K562 (cell line): ENCODE measurements around the gene NPR3. TPM values are rescaled to one million over a fixed set of nuclear protein-coding genes. Genes with fewer than 3 reads are reported as not detected.

ENCODE experiments used
- ATAC-seq: fragments of 200-7000 bp; cut with Tn5 transposase; 3 replicates; pipeline ENCODE4 v1.9.1; 2020; ENCODE audit warnings: moderate library complexity
- BruUV-seq: library from RNA; stranded (reverse); fragments of 400-500 nt; replicated peaks from 2 replicates; lab custom pipeline; 2021; lab: Mats Ljungman, UMichigan
- CTCF ChIA-PET: fragments of 300-600 bp; formaldehyde crosslinking; extraction: SDS; loops from one replicate; lab custom pipeline; 2021; ENCODE audit warnings: low intra/inter-chr PET ratio; lab: Yijun Ruan, JAX
- POLR2A ChIA-PET: fragments of 300-600, 350-650 bp; sonication (Branson Sonifier 250); formaldehyde crosslinking; extraction: SDS; loops from one replicate; lab custom pipeline; 2021; ENCODE audit warnings: antibody characterized with exemption, inconsistent platforms; lab: Yijun Ruan, JAX
- DNase-seq, 4 experiments: peaks; one replicate each; pipeline versions ENCODE4 v3.0.0 to v3.0.0-alpha.2; 2011 to 2018; ENCODE audit warnings: low spot score in 3 of 4, mixed read lengths in 3 of 4; ENCODE audit errors: extremely low read depth in 1 of 4
- FAIRE-seq: peaks from 2 replicates; lab custom pipeline; 2011; peaks lifted over from hg19 to GRCh38; lab: Jason Lieb, UNC
- H2AFZ ChIP-seq: 2 replicates; pipeline ENCODE4 v1.6.0; 2011; ENCODE audit warnings: low read depth, low read length, control low read depth, inconsistent platforms
- H3K27ac ChIP-seq: fragments of 200-600 bp; 3 replicates; pipeline ENCODE4 v1.8.0; 2011; ENCODE audit warnings: low read depth, mild to moderate bottlenecking, control low read depth, inconsistent platforms, low read length, moderate library complexity, mixed read lengths; ENCODE audit errors: extremely low read depth
- H3K27me3 ChIP-seq, 2 experiments: fragments of 300-600 bp in 1 of 2; 2 replicates in 1 of 2; 3 replicates in 1 of 2; pipeline versions ENCODE4 v1.6.0 to v1.8.0; 2011; ENCODE audit warnings: inconsistent platforms in 2 of 2, low read length in 2 of 2, mild to moderate bottlenecking in 1 of 2, mixed read lengths in 1 of 2, moderate library complexity in 1 of 2; ENCODE audit not compliant: control insufficient read depth in 2 of 2, insufficient read depth in 2 of 2
- H3K36me3 ChIP-seq: fragments of 300-600 bp; 3 replicates; pipeline ENCODE4 v1.8.0; 2011; ENCODE audit warnings: mild to moderate bottlenecking, low read length, inconsistent platforms; ENCODE audit not compliant: control insufficient read depth, insufficient read depth
- H3K4me1 ChIP-seq, 2 experiments: fragments of 200-600 bp in 1 of 2; replicated peaks in 1 of 2; 2 replicates in 1 of 2; 3 replicates in 1 of 2; pipeline versions ENCODE4 v1.5.1 to v1.8.0; 2011; ENCODE audit warnings: inconsistent platforms in 2 of 2, low read length in 2 of 2, mild to moderate bottlenecking in 1 of 2, mixed read lengths in 1 of 2, moderate library complexity in 1 of 2; ENCODE audit not compliant: control insufficient read depth in 2 of 2, insufficient read depth in 2 of 2
- H3K4me2 ChIP-seq: 2 replicates; pipeline ENCODE4 v1.6.1; 2011; ENCODE audit warnings: low read length, control low read depth, inconsistent platforms, mixed read lengths; ENCODE audit not compliant: insufficient read depth
- H3K4me3 ChIP-seq: fragments of 200-600 bp; sonication (generic), shearing (Covaris generic); 2 replicates; pipeline ENCODE4 v1.5.1; 2016; ENCODE audit warnings: control low read depth, inconsistent platforms
- H3K79me2 ChIP-seq: fragments of 200-600 bp; 3 replicates; pipeline ENCODE4 v1.8.0; 2011; ENCODE audit warnings: low read length, inconsistent platforms; ENCODE audit not compliant: control insufficient read depth, insufficient read depth
- H3K9ac ChIP-seq, 2 experiments: 2 replicates each; pipeline versions ENCODE4 v1.6.0 to v1.6.1; 2011; ENCODE audit warnings: low read depth in 2 of 2, low read length in 2 of 2, control low read depth in 1 of 2, inconsistent platforms in 1 of 2, mild to moderate bottlenecking in 1 of 2, mixed read lengths in 1 of 2; ENCODE audit not compliant: insufficient read depth in 1 of 2
- H3K9me1 ChIP-seq: one replicate; pipeline ENCODE4 v1.6.0; 2011; ENCODE audit warnings: inconsistent platforms, mild to moderate bottlenecking, low read length, moderate library complexity; ENCODE audit not compliant: control insufficient read depth, insufficient read depth
- H3K9me3 ChIP-seq: replicated peaks from 2 replicates; pipeline ENCODE4 v1.5.1; 2011; ENCODE audit warnings: low read depth, low read length, inconsistent platforms; ENCODE audit not compliant: control insufficient read depth, insufficient read depth
- H4K20me1 ChIP-seq: replicated peaks from 2 replicates; pipeline ENCODE4 v1.6.1; 2011; ENCODE audit warnings: low read length, inconsistent platforms, mixed read lengths; ENCODE audit not compliant: control insufficient read depth, insufficient read depth
- ZC3H8 ChIP-seq: fragments of 450-650 bp; IDR thresholded peaks from 2 replicates; pipeline ENCODE4 v1.6.1; 2017
- WGBS: fragments of 100-300 bp; shearing (Covaris generic); methylation state at CpG from one replicate; pipeline ENCODE4 v1.1.6; 2016; ENCODE audit warnings: low coverage, mixed read lengths; ENCODE audit not compliant: insufficient coverage; ENCODE audit errors: missing lambda C conversion rate; 5-methylcytosine and 5-hydroxymethylcytosine counted together
- in situ Hi-C: fragments of 300-500 bp; cut with MboI; formaldehyde crosslinking; loops from 4 replicates; pipeline ENCODE4 v1.15.0; 2018; ENCODE audit warnings: inconsistent platforms, mixed read lengths
- intact Hi-C: fragments of 100-400 bp; cut with micrococcal nuclease; formaldehyde crosslinking; loops from 2 replicates; pipeline ENCODE4 v1.14.2; 2022
- polyA plus RNA-seq, 8 experiments: library from polyadenylated mRNA; depleted of rRNA in 4 of 8; stranded (reverse) in 5 of 8; unstranded in 3 of 8; fragments of >200 nt; fragmentation: Nextera tagmentation in 2 of 8; fragmentation: Illumina TruSeq in 1 of 8; extraction: Ambion mirVana in 2 of 8; extraction: Trizol in 1 of 8; gene quantifications; 2 replicates each; pipeline versions ENCODE4 v1.2.1 to v1.2.3, GENCODE V29; 2011 to 2014; ENCODE audit warnings: inconsistent platforms in 1 of 8, missing spikeins in 1 of 8
- total RNA-seq, 7 experiments: library from RNA; depleted of rRNA in 6 of 7; stranded (reverse); fragments of >200 nt in 6 of 7; fragmentation: Illumina TruSeq in 2 of 7; extraction: Trizol in 2 of 7; gene quantifications; 2 replicates each; pipeline versions ENCODE4 v1.2.1 to v1.2.3, GENCODE V29; 2011 to 2021; ENCODE audit warnings: low replicate concordance in 1 of 7
- TF ChIP-seq, protein P1 (sequence below): IDR thresholded peaks from 2 replicates; pipeline ENCODE4 v1.6.1; 2011; ENCODE audit not compliant: insufficient read length; ENCODE audit errors: extremely low read depth
- TF ChIP-seq, protein P2 (sequence below): sonication (generic); formaldehyde crosslinking; IDR thresholded peaks from 2 replicates; pipeline ENCODE4 v1.8.0; 2023; ENCODE audit warnings: mild to moderate bottlenecking, missing genetic modification reagents
- TF ChIP-seq, protein P3 (sequence below): fragments of 150-350 bp; IDR thresholded peaks from 2 replicates; pipeline ENCODE4 v1.6.1; 2014; ENCODE audit warnings: low read depth, mild to moderate bottlenecking, low read length, borderline replicate concordance

Gene NPR3
- total and polyA plus RNA-seq, 9 of the 15 experiments (the other 6 are each of a cell fraction or from before 2014, with no cell fraction given), result 0.01 to 0.11 (median 0.04) TPM; not detected in 2

DNA sequence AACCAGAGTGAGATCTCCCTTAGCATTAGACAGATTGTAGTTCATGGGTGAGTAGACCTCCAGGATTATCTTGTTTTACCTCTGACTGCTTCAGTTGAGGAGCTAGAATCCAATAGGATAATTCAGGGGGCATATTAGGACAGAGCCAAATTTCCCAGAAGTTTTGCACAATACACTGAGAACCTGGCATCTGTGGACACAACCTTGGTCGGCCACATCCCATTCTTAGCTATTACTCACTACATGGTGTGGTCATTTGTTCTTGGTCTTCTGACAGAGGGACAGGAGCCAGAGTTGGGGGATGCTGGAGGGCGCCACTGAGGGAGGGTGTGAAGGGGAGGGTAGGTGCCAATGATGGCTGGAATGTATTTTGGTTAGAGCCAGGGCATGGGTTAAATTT, 66.6 kb downstream of the NPR3 start:
- no peak for FAIRE-seq
- no TSS peak for BruUV-seq

More for the DNA sequence above, 66.6 kb downstream of the NPR3 start:
- no peaks in the 10 kb centered on the region; a peak in 1 of 5 replicates for H3K27me3 ChIP-seq
- POLR2A ChIA-PET, result interaction anchor here (0.7 kb wide), 1 partner anchor 286 kb away, joined by 4 read pairs; no protein-coding TSS in a partner anchor
- in situ Hi-C loops, result no loop called here
- H3K9me1 ChIP-seq, result no peaks in the 10 kb centered on the region
- intact Hi-C loops, result no loop called here
- no peak for DNase-seq
- H3K4me3 ChIP-seq, result no peak overlapping the region
- TF ChIP-seq, protein P1, sequence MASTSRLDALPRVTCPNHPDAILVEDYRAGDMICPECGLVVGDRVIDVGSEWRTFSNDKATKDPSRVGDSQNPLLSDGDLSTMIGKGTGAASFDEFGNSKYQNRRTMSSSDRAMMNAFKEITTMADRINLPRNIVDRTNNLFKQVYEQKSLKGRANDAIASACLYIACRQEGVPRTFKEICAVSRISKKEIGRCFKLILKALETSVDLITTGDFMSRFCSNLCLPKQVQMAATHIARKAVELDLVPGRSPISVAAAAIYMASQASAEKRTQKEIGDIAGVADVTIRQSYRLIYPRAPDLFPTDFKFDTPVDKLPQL, result no peak
- TF ChIP-seq, protein P2, sequence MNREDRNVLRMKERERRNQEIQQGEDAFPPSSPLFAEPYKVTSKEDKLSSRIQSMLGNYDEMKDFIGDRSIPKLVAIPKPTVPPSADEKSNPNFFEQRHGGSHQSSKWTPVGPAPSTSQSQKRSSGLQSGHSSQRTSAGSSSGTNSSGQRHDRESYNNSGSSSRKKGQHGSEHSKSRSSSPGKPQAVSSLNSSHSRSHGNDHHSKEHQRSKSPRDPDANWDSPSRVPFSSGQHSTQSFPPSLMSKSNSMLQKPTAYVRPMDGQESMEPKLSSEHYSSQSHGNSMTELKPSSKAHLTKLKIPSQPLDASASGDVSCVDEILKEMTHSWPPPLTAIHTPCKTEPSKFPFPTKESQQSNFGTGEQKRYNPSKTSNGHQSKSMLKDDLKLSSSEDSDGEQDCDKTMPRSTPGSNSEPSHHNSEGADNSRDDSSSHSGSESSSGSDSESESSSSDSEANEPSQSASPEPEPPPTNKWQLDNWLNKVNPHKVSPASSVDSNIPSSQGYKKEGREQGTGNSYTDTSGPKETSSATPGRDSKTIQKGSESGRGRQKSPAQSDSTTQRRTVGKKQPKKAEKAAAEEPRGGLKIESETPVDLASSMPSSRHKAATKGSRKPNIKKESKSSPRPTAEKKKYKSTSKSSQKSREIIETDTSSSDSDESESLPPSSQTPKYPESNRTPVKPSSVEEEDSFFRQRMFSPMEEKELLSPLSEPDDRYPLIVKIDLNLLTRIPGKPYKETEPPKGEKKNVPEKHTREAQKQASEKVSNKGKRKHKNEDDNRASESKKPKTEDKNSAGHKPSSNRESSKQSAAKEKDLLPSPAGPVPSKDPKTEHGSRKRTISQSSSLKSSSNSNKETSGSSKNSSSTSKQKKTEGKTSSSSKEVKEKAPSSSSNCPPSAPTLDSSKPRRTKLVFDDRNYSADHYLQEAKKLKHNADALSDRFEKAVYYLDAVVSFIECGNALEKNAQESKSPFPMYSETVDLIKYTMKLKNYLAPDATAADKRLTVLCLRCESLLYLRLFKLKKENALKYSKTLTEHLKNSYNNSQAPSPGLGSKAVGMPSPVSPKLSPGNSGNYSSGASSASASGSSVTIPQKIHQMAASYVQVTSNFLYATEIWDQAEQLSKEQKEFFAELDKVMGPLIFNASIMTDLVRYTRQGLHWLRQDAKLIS (CRISPR knock-in tag), result no peak
- TF ChIP-seq, protein P3, sequence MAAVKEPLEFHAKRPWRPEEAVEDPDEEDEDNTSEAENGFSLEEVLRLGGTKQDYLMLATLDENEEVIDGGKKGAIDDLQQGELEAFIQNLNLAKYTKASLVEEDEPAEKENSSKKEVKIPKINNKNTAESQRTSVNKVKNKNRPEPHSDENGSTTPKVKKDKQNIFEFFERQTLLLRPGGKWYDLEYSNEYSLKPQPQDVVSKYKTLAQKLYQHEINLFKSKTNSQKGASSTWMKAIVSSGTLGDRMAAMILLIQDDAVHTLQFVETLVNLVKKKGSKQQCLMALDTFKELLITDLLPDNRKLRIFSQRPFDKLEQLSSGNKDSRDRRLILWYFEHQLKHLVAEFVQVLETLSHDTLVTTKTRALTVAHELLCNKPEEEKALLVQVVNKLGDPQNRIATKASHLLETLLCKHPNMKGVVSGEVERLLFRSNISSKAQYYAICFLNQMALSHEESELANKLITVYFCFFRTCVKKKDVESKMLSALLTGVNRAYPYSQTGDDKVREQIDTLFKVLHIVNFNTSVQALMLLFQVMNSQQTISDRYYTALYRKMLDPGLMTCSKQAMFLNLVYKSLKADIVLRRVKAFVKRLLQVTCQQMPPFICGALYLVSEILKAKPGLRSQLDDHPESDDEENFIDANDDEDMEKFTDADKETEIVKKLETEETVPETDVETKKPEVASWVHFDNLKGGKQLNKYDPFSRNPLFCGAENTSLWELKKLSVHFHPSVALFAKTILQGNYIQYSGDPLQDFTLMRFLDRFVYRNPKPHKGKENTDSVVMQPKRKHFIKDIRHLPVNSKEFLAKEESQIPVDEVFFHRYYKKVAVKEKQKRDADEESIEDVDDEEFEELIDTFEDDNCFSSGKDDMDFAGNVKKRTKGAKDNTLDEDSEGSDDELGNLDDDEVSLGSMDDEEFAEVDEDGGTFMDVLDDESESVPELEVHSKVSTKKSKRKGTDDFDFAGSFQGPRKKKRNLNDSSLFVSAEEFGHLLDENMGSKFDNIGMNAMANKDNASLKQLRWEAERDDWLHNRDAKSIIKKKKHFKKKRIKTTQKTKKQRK, result no peak
- no peak for TF ChIP-seq ZC3H8
- TF ChIP-seq, all 486 proteins: peak for 0
- H3K27ac ChIP-seq, result no peak overlapping the region
- H3K4me2 ChIP-seq, result no peak overlapping the region
- WGBS, result 0% methylated on average over 2 of the region's 2 CpGs
- CTCF ChIA-PET, result no interaction called here
- H3K9me3 ChIP-seq, result no peaks in the 10 kb centered on the region
- no peaks in the 10 kb centered on the region for H3K36me3 ChIP-seq
- H3K79me2 ChIP-seq, result no peaks in the 10 kb centered on the region
- no peaks in the 10 kb centered on the region for H4K20me1 ChIP-seq
- H3K9ac ChIP-seq, result no peak overlapping the region
- no peaks in the 10 kb centered on the region for H3K4me1 ChIP-seq
- no peak for ATAC-seq
- no peak overlapping the region for H2AFZ ChIP-seq
